ENCODE measurements around the gene ENDOD1. TPM values are rescaled to one million over a fixed set of nuclear protein-coding genes. Genes with fewer than 3 reads are reported as not detected.

Gene ENDOD1
- total RNA-seq, 1 experiment from 2014 or later: 0.87 TPM

- Histone ChIP-seq H2BK15ac (ENCODE audit: low read depth, low read length) (no peak overlapping the region), H3K79me2 (ENCODE audit: insufficient read depth, low read length) (no peaks in the 10 kb centered on the region), H3K9ac (ENCODE audit: extremely low read depth, insufficient read length, low read length) (no peak overlapping the region), H3K4me1 (ENCODE audit: insufficient read depth, low read length) (peaks cover 4% of the 10 kb centered on the region; the same call in 1 of the 2 replicates), H3K4me2 (ENCODE audit: insufficient read depth, insufficient read length, low read length) (no peak overlapping the region), H3K23ac (ENCODE audit: insufficient read length, low read depth, low read length) (no peak overlapping the region), H3K56ac (ENCODE audit: insufficient read length, low read depth, low read length) (no peak overlapping the region), H3K14ac (ENCODE audit: insufficient read depth, low read length) (no peak overlapping the region), H4K20me1 (ENCODE audit: control insufficient read depth, insufficient read depth, insufficient read length) (no peaks in the 10 kb centered on the region), H2AK5ac (ENCODE audit: insufficient read length, low read length) (no peak overlapping the region), H3K27ac (ENCODE audit: insufficient read length, low read depth, low read length) (no peak overlapping the region), H4K8ac (replicated peaks; ENCODE audit: insufficient read length, low read depth, low read length) (no peak overlapping the region), H2BK12ac (ENCODE audit: insufficient read length, low read depth, low read length) (no peak overlapping the region), H2AFZ (ENCODE audit: low read length) (no peak overlapping the region), H2BK5ac (ENCODE audit: insufficient read length, low read length) (no peak overlapping the region), H4K5ac (ENCODE audit: insufficient read length, low read depth, low read length) (no peak overlapping the region), H3K4ac (ENCODE audit: low read depth, low read length) (no peak overlapping the region), H3K79me1 (ENCODE audit: insufficient read depth, low read depth, low read length, poor library complexity, severe bottlenecking) (no peaks in the 10 kb centered on the region), H2BK20ac (ENCODE audit: low read depth, low read length, poor library complexity, severe bottlenecking) (no peak overlapping the region), H3T11ph (ENCODE audit: low read length) (no peak overlapping the region), H3K23me2 (ENCODE audit: insufficient read length, low read depth, low read length, poor library complexity, severe bottlenecking) (no peaks in the 10 kb centered on the region), H3K18ac (ENCODE audit: insufficient read length, low read depth, low read length) (no peak overlapping the region), H2BK120ac (ENCODE audit: low read depth, low read length, poor library complexity, severe bottlenecking) (no peak overlapping the region), H3K9me3 (ENCODE audit: control insufficient read depth, low read depth, low read length) (no peaks in the 10 kb centered on the region), H3K27me3 (ENCODE audit: insufficient read depth, low read length) (no peaks in the 10 kb centered on the region), H4K91ac (ENCODE audit: insufficient read length, low read depth, low read length) (no peak overlapping the region)
- H3K27me3 Mint-ChIP-seq (ENCODE audit: low read depth): peaks cover 4% of the 10 kb centered on the region
- H3K36me3 Mint-ChIP-seq (ENCODE audit: insufficient read depth in 1 of 3, low read depth in 3 of 3): peaks cover 0 to 2% (median 0%) of the 10 kb centered on the region in 3 experiments; a peak in 2 of 7 replicates
- no CpG with 5 or more reads among the region's 3 CpGs for WGBS (ENCODE audit: extremely low coverage, insufficient read length, low lambda C conversion rate)
- no peak overlapping the region for H3K4me3 Mint-ChIP-seq
- no peak for TF ChIP-seq CTCF (conservative IDR thresholded peaks at IDR 0.05)
- H3K9me3 Mint-ChIP-seq: no peaks in the 10 kb centered on the region
- DNase-seq: no peak
- no peak overlapping the region for H3K27ac Mint-ChIP-seq
- H3K4me1 Mint-ChIP-seq: peaks cover 21 to 23% of the 10 kb centered on the region in 2 experiments
Observed at GRCh38 chr11:95104856-95105255, 15.2 kb downstream of the ENDOD1 start.

Measured in H9 (cell line).